ENCODE data around the gene FCRL6. TPM values are rescaled to one million over a fixed set of nuclear protein-coding genes. Genes with fewer than 3 reads are reported as not detected.
A peak's percentile ranks its signal among the peaks of the same experiment; 100 is the strongest.

FCRL6 gene
- polyA plus RNA-seq, 1 donor (not counting 4 experiments of a cell fraction or from before 2014, with no cell fraction given), result not detected

DNA sequence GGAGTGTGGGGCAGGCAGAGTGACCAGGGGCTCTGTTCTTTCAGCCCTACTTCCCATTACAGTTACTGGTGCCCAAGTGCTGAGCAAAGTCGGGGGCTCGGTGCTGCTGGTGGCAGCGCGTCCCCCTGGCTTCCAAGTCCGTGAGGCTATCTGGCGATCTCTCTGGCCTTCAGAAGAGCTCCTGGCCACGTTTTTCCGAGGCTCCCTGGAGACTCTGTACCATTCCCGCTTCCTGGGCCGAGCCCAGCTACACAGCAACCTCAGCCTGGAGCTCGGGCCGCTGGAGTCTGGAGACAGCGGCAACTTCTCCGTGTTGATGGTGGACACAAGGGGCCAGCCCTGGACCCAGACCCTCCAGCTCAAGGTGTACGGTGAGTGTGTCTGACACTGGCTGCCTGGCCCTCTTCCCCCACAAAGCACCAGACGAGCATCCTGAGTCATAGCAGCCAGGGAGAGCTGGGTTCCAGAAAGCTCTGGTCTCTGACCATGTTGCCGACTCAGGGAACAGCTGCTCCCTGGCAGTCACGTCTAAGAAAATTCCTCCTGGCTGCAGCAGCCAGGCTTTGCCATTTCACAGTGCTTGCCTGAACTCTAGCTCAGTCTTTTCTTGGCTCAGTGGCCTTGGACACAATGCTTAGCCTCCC is 27.8 kb downstream of the FCRL6 start:
- Histone ChIP-seq H3K9ac (ENCODE audit: control insufficient read depth, extremely low read depth, insufficient read depth, low read length) (no peak overlapping the region), H3K27ac (ENCODE audit: control insufficient read depth, insufficient read depth, low read length) (no peak overlapping the region), H2AFZ (ENCODE audit: control insufficient read depth, low read length) (peak overlapping the region; percentile 48), H4K20me1 (ENCODE audit: control insufficient read depth, extremely low read depth, insufficient read depth, low read length) (no peaks in the 10 kb centered on the region), H3K4me1 (ENCODE audit: control insufficient read depth, extremely low read depth, insufficient read depth, low read length) (peaks cover 6% of the 10 kb centered on the region), H3K4me3 (ENCODE audit: control insufficient read depth in 2 of 3, extremely low read depth in 1 of 3, insufficient read depth in 2 of 3, low read depth in 1 of 3, low read length in 3 of 3) (no peak overlapping the region), H3K27me3 (ENCODE audit: control insufficient read depth, extremely low read depth, insufficient read depth, low read length) (no peaks in the 10 kb centered on the region), H3K9me1 (ENCODE audit: control insufficient read depth, extremely low read depth, insufficient read depth, low read length) (no peaks in the 10 kb centered on the region), H3K4me2 (ENCODE audit: control insufficient read depth, extremely low read depth, insufficient read depth, low read depth, low read length) (no peak overlapping the region), H3K9me3 (ENCODE audit: control insufficient read depth, low read depth, low read length) (no peaks in the 10 kb centered on the region), H3K79me2 (ENCODE audit: control insufficient read depth, insufficient read depth, low read length) (no peaks in the 10 kb centered on the region), H3K36me3 (ENCODE audit: control insufficient read depth in 2 of 2, extremely low read depth in 1 of 2, insufficient read depth in 2 of 2, low read length in 2 of 2) (no peaks in the 10 kb centered on the region)
- dilution Hi-C loops (cut with MboI; ENCODE audit: extremely low pct_ligation_motif_present, low sequenced_read_pairs), result no loop called here
- FAIRE-seq, result peak; percentile 87
- DNase-seq (ENCODE audit: low read depth, low spot score), result no peak
- TF ChIP-seq EZH2 (IDR thresholded peaks at IDR 0.05; ENCODE audit: low read length), result no peak
- no peak for TF ChIP-seq CTCF (optimal IDR thresholded peaks at IDR 0.05 in 1 of 3, IDR thresholded peaks at IDR 0.05 in 1 of 3, conservative IDR thresholded peaks at IDR 0.05 in 1 of 3; ENCODE audit: extremely low read depth in 1 of 3, insufficient read depth in 2 of 3, low read length in 3 of 3)

DNA sequence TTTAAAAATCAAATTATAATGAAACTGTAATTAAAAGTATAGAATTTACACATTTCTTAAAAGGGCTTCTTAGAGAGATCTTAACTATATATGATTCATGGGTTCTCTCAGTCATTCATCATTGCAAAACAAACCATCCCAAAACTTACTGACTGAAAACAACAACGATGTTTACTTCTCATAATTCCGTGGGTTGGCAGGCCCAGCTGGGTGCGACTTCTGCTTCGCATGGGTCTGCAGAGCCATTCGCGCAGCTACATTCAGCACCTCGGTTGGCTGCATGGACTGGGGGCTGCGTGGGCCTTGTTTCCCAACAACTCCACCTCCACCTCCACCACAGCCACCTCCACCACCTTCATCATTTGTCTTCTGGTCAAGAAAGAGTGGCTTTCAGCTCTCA is 28.6 kb downstream of the FCRL6 start:
- dilution Hi-C loops (cut with MboI; ENCODE audit: extremely low pct_ligation_motif_present, low sequenced_read_pairs), result no loop called here
- Histone ChIP-seq H3K79me2 (ENCODE audit: control insufficient read depth, insufficient read depth, low read length) (no peaks in the 10 kb centered on the region), H4K20me1 (ENCODE audit: control insufficient read depth, extremely low read depth, insufficient read depth, low read length) (no peaks in the 10 kb centered on the region), H3K36me3 (ENCODE audit: control insufficient read depth in 2 of 2, extremely low read depth in 1 of 2, insufficient read depth in 2 of 2, low read length in 2 of 2) (no peaks in the 10 kb centered on the region), H3K27ac (ENCODE audit: control insufficient read depth, insufficient read depth, low read length) (no peak overlapping the region), H3K4me1 (ENCODE audit: control insufficient read depth, extremely low read depth, insufficient read depth, low read length) (peaks cover 6% of the 10 kb centered on the region), H2AFZ (ENCODE audit: control insufficient read depth, low read length) (no peak overlapping the region), H3K9me3 (ENCODE audit: control insufficient read depth, low read depth, low read length) (no peaks in the 10 kb centered on the region), H3K9ac (ENCODE audit: control insufficient read depth, extremely low read depth, insufficient read depth, low read length) (no peak overlapping the region), H3K9me1 (ENCODE audit: control insufficient read depth, extremely low read depth, insufficient read depth, low read length) (no peaks in the 10 kb centered on the region), H3K27me3 (ENCODE audit: control insufficient read depth, extremely low read depth, insufficient read depth, low read length) (no peaks in the 10 kb centered on the region), H3K4me2 (ENCODE audit: control insufficient read depth, extremely low read depth, insufficient read depth, low read depth, low read length) (no peak overlapping the region), H3K4me3 (ENCODE audit: control insufficient read depth in 2 of 3, extremely low read depth in 1 of 3, insufficient read depth in 2 of 3, low read depth in 1 of 3, low read length in 3 of 3) (no peak overlapping the region)
- no peak for FAIRE-seq
- no peak for DNase-seq (ENCODE audit: low read depth, low spot score)
- TF ChIP-seq CTCF (optimal IDR thresholded peaks at IDR 0.05 in 1 of 3, IDR thresholded peaks at IDR 0.05 in 1 of 3, conservative IDR thresholded peaks at IDR 0.05 in 1 of 3; ENCODE audit: extremely low read depth in 1 of 3, insufficient read depth in 2 of 3, low read length in 3 of 3) (no peak), EZH2 (IDR thresholded peaks at IDR 0.05; ENCODE audit: low read length) (no peak)
